ENCODE results near the gene PLBD1. TPM values are rescaled to one million over a fixed set of nuclear protein-coding genes. Genes with fewer than 3 reads are reported as not detected.
A peak's percentile ranks its signal among the peaks of the same experiment; 100 is the strongest.

Gene PLBD1
- total RNA-seq, 1 experiment from 2014 or later, result 49.6 TPM

GRCh38 chr12:14567351-14568162 is at the start of gene PLBD1 (continued):
- no peak for TF ChIP-seq MXD4 (CRISPR knock-in tag; IDR thresholded peaks at IDR 0.05; ENCODE audit: borderline replicate concordance)
- peak; percentile 88 for TF ChIP-seq MAX (CRISPR knock-in tag; IDR thresholded peaks at IDR 0.05)
- 0 out of 2 replicates have a peak, but pooled peaks have one; percentile 55 for TF ChIP-seq ZBTB43 (CRISPR knock-in tag; IDR thresholded peaks at IDR 0.05)
- no peak for TF ChIP-seq ZNF121 (CRISPR knock-in tag; IDR thresholded peaks at IDR 0.05)
- peak; percentile 26 for TF ChIP-seq FOXK1 (CRISPR knock-in tag; IDR thresholded peaks at IDR 0.05)
- TF ChIP-seq ZNF423 (CRISPR knock-in tag; IDR thresholded peaks at IDR 0.05), result peak; percentile 56; the same call in 1 of the 2 replicates
- TF ChIP-seq MLX (CRISPR knock-in tag; IDR thresholded peaks at IDR 0.05), result 0 out of 2 replicates have a peak, but pooled peaks have one; percentile 33
- no peak for TF ChIP-seq E2F4 (CRISPR knock-in tag; IDR thresholded peaks at IDR 0.05; ENCODE audit: borderline replicate concordance, low read depth)
- peak; percentile 69; the same call in 1 of the 2 replicates for TF ChIP-seq USF1 (CRISPR knock-in tag; IDR thresholded peaks at IDR 0.05)

- POLR2A ChIA-PET, result no interaction called here
- no peaks in the 10 kb centered on the region for H3K27me3 Mint-ChIP-seq (ENCODE audit: low read depth)
- peaks cover 20% of the 10 kb centered on the region for H3K4me1 Mint-ChIP-seq
- peaks cover 11% of the 10 kb centered on the region; the same call in 1 of the 2 replicates for H3K36me3 Mint-ChIP-seq
- DNase-seq (ENCODE audit: low spot score) (no peak), ATAC-seq (peak; percentile 77)
- H3K9me3 Mint-ChIP-seq, result peaks cover 17% of the 10 kb centered on the region
- no peak overlapping the region for H3K4me3 Mint-ChIP-seq
- CTCF ChIA-PET, result no interaction called here
- no peak overlapping the region for H3K27ac Mint-ChIP-seq
- no peak for TF ChIP-seq ZNF423 (CRISPR knock-in tag; IDR thresholded peaks at IDR 0.05)
- no peak for TF ChIP-seq FOXJ3 (CRISPR knock-in tag; IDR thresholded peaks at IDR 0.05; ENCODE audit: borderline replicate concordance)
- no peak for TF ChIP-seq ZNF219 (CRISPR knock-in tag; IDR thresholded peaks at IDR 0.05; ENCODE audit: borderline replicate concordance)
- no peak for TF ChIP-seq ZNF532 (CRISPR knock-in tag; IDR thresholded peaks at IDR 0.05; ENCODE audit: borderline replicate concordance)
- no peak for TF ChIP-seq ZNF281 (CRISPR knock-in tag; IDR thresholded peaks at IDR 0.05)
- TF ChIP-seq SMAD3 (CRISPR knock-in tag; IDR thresholded peaks at IDR 0.05; ENCODE audit: borderline replicate concordance), result no peak
- no peak for TF ChIP-seq GRHL2 (CRISPR knock-in tag; IDR thresholded peaks at IDR 0.05; ENCODE audit: insufficient replicate concordance, severe bottlenecking)
- TF ChIP-seq ZNF425 (CRISPR knock-in tag; conservative IDR thresholded peaks at IDR 0.05), result no peak
- TF ChIP-seq AR (CRISPR knock-in tag; IDR thresholded peaks at IDR 0.05), result no peak
Measured at GRCh38 chr12:14614704-14615121, 47.0 kb upstream of the PLBD1 start.

All from WTC11 (cell line).